Sigmoid colon (tissue), 7 donors: ENCODE results near the gene OR5AU1. TPM values are rescaled to one million over a fixed set of nuclear protein-coding genes. Genes with fewer than 3 reads are reported as not detected.

Source experiments
- DNase-seq: peaks from one replicate; pipeline ENCODE4 v3.0.0-alpha.2; 2019
- H3K27ac ChIP-seq, 4 donors: fragments of 200-600 bp; sonication (generic); one replicate each; pipeline ENCODE4 v1.5.1; 2016 to 2019; ENCODE audit warnings: mild to moderate bottlenecking in 1 of 4
- H3K27me3 ChIP-seq, 3 donors: fragments of 200-600 bp; sonication (generic); one replicate each; pipeline ENCODE4 v1.5.1; 2019; ENCODE audit warnings: mild to moderate bottlenecking in 1 of 3
- H3K36me3 ChIP-seq, 4 donors: fragments of 200-600 bp; sonication (generic); one replicate each; pipeline ENCODE4 v1.5.1; 2016 to 2019
- H3K4me1 ChIP-seq, 4 donors: fragments of 200-600 bp; sonication (generic); one replicate each; pipeline ENCODE4 v1.5.1; 2017 to 2019
- H3K4me3 ChIP-seq, 4 donors: fragments of 200-600 bp; sonication (generic); one replicate each; pipeline ENCODE4 v1.5.1; 2017 to 2019; ENCODE audit warnings: mild to moderate bottlenecking in 2 of 4, moderate library complexity in 1 of 4
- H3K9me3 ChIP-seq, 4 donors: fragments of 200-600 bp in 3 of 4; sonication (generic) in 3 of 4; one replicate each; pipeline versions ENCODE4 v1.5.1 to v1.6.1; 2013 to 2019
- EP300 ChIP-seq, 4 donors: sonication (generic); formaldehyde crosslinking; IDR thresholded peaks; one replicate each; pipeline ENCODE4 v1.6.1; 2017; ENCODE audit warnings: antibody characterized with exemption in 4 of 4
- POLR2A ChIP-seq, 2 donors: fragments of 450-650 bp; IDR thresholded peaks; one replicate each; pipeline ENCODE4 v1.6.1; 2016; ENCODE audit warnings: antibody characterized with exemption in 2 of 2, mild to moderate bottlenecking in 2 of 2, moderate library complexity in 2 of 2
- POLR2AphosphoS5 ChIP-seq, 4 donors: sonication (generic); formaldehyde crosslinking; IDR thresholded peaks; one replicate each; pipeline ENCODE4 v1.6.1; 2017; ENCODE audit warnings: antibody characterized with exemption in 4 of 4
- WGBS, 2 donors: extraction: QIAGEN DNeasy Blood & Tissue Kit; methylation state at CpG; one replicate each; pipeline ENCODE4 v1.1.7; 2013; 5-methylcytosine and 5-hydroxymethylcytosine counted together
- intact Hi-C: fragments of 100-400 bp; cut with DNase I; formaldehyde crosslinking; loops from one replicate; pipeline ENCODE4 v1.15.1; 2023
- polyA plus RNA-seq, 3 donors: library from polyadenylated mRNA; stranded (reverse); fragments of 200-250 nt; gene quantifications; one replicate each; pipeline ENCODE4 v1.2.3, GENCODE V29; 2013
- total RNA-seq, 4 donors: library from RNA; depleted of rRNA; stranded (reverse); fragments of >200 nt; gene quantifications; one replicate each; pipeline ENCODE4 v1.1.0, GENCODE V29; 2016
- TF ChIP-seq, protein P1 (sequence below), 4 experiments: fragments of 450-650 bp in 3 of 4; fragments of 200-600 bp in 1 of 4; IDR thresholded peaks; one replicate each; pipeline ENCODE4 v1.5.1; 2016 to 2019; ENCODE audit warnings: antibody characterized with exemption in 4 of 4, mild to moderate bottlenecking in 3 of 4, moderate library complexity in 2 of 4
- donor health status: healthy with polysubstance abuse.
- donor health status: Bipolar disorder and iron deficiency.
- donor health status: healthy.

The OR5AU1 gene
- total and polyA plus RNA-seq, 7 donors = not detected

DNA sequence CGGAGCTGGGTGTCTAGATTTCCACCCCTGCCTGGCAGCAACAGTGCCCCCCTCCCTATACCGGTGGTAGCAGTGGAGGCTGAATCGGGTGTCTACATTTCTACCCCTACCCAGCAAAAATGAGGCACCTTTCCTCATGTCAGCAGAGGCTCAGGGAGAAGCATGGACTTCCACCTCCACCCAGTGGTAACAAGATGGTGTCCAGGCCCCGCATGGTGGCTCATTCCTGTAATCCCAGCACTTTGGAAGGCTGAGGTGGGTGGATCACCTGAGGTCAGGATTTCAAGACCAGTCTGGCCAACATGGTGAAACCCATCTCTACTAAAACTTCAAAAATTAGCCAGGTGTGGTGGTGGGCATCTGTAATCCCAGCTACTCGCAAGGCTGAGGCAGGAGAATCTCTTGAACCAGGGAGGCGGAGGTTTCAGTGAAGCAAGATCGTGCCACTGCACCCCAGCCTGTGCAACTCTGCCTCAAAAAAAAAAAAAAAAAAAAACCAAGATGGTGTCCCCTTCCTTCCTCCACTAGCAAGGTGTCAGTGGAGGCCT, 35.5 kb upstream of the OR5AU1 start:
- peaks cover 0 to 10% (median 6%) of the 10 kb centered on the region in 4 donors for H3K4me1 ChIP-seq
- no peaks in the 10 kb centered on the region for H3K36me3 ChIP-seq
- no peak overlapping the region for H3K27ac ChIP-seq
- intact Hi-C loops = no loop called here
- no peaks in the 10 kb centered on the region for H3K9me3 ChIP-seq
- H3K27me3 ChIP-seq = no peaks in the 10 kb centered on the region
- TF ChIP-seq POLR2AphosphoS5 (IDR thresholded peaks at IDR 0.05) (no peak), EP300 (IDR thresholded peaks at IDR 0.05) (no peak), POLR2A (IDR thresholded peaks at IDR 0.05) (no peak)
- TF ChIP-seq, protein P1, sequence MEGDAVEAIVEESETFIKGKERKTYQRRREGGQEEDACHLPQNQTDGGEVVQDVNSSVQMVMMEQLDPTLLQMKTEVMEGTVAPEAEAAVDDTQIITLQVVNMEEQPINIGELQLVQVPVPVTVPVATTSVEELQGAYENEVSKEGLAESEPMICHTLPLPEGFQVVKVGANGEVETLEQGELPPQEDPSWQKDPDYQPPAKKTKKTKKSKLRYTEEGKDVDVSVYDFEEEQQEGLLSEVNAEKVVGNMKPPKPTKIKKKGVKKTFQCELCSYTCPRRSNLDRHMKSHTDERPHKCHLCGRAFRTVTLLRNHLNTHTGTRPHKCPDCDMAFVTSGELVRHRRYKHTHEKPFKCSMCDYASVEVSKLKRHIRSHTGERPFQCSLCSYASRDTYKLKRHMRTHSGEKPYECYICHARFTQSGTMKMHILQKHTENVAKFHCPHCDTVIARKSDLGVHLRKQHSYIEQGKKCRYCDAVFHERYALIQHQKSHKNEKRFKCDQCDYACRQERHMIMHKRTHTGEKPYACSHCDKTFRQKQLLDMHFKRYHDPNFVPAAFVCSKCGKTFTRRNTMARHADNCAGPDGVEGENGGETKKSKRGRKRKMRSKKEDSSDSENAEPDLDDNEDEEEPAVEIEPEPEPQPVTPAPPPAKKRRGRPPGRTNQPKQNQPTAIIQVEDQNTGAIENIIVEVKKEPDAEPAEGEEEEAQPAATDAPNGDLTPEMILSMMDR (IDR thresholded peaks at IDR 0.05) = no peak
- peak overlapping the region; percentile 3 to 45 (median 42) for H3K4me3 ChIP-seq
- no peak for DNase-seq
- 84 to 88% methylated on average over 7 of the region's 7 CpGs for WGBS, 2 donors

DNA sequence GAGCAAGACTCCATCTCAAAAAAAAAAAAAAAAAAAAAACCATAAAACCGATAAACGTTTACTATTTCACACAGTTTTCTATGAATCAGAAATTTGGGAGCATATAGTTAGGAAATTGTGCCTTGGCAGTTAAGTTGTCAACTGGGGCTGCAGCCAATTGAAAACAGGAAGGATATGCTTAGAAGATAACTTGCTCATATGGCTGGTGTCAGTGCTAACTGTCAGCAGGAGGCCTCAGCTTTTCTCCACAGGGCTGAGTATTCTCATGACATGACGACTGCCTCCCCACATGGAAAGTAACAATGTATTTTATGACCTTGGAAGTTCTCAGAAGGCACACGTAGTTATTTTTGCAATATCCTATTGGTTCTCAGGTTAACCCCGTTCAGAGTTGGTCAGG, 29.6 kb upstream of the OR5AU1 start:
- DNase-seq = no peak
- peak overlapping the region in 1 of 4 donors; percentile 10 for H3K27ac ChIP-seq
- no peaks in the 10 kb centered on the region for H3K36me3 ChIP-seq
- TF ChIP-seq EP300 (IDR thresholded peaks at IDR 0.05) = no peak
- no peak for TF ChIP-seq POLR2A (IDR thresholded peaks at IDR 0.05)
- TF ChIP-seq, protein P1 (IDR thresholded peaks at IDR 0.05) = no peak
- TF ChIP-seq POLR2AphosphoS5 (IDR thresholded peaks at IDR 0.05) = no peak
- WGBS, 2 donors = 21 to 53% methylated on average over 5 of the region's 5 CpGs
- intact Hi-C loops = no loop called here
- H3K9me3 ChIP-seq = no peaks in the 10 kb centered on the region
- H3K4me3 ChIP-seq = no peak overlapping the region
- H3K27me3 ChIP-seq = peaks cover 0 to 4% (median 0%) of the 10 kb centered on the region in 3 donors
- H3K4me1 ChIP-seq = no peaks in the 10 kb centered on the region

DNA sequence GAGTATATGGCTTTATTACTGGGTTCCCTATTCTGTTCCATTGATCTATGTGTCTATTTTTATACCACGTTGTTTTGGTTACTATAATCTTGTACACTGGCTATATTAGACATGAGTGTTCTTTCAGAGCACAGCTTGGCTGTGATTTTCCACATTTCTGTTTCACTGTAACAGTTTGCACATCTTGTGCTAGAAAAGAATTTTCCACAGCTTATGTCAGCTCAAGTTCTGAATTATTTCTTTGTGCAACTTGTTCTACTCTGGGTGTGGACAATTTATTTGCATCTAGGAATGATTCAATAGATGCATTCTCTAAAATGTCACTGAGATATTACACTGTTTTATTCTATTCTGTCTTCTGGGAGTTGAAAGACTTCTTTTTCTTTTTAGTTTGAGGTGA, 28.4 kb upstream of the OR5AU1 start:
- Histone ChIP-seq H3K4me3 (no peak overlapping the region), H3K27ac (no peak overlapping the region), H3K36me3 (no peaks in the 10 kb centered on the region), H3K9me3 (no peaks in the 10 kb centered on the region), H3K27me3 (peaks cover 0 to 4% (median 0%) of the 10 kb centered on the region in 3 donors), H3K4me1 (no peaks in the 10 kb centered on the region)
- WGBS, 2 donors = 60 to 66% methylated on average over 1 of the region's 1 CpG
- intact Hi-C loops = no loop called here
- peak in 1 of 4 donors; percentile 16 for TF ChIP-seq EP300 (IDR thresholded peaks at IDR 0.05)
- TF ChIP-seq, protein P1 (IDR thresholded peaks at IDR 0.05) = no peak
- no peak for DNase-seq

DNA sequence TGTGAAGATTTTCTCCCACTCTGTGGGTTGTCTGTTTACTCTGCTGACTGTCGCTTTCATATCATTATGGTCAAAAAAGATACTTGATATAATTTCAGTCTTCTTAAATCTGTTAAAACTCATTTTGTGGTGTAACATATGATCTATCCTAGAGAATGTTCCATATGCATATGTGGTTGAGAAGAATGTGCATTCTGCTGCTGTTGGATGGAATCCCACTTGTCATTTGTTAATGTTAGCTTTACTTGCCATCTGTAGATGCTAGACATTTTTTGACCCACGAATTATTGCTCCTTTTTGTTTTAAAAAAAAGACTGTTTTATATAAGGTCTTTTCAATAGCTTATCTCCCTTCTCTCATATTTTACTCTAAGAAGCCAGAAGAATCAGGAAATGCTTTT, 26.3 kb upstream of the OR5AU1 start:
- WGBS, 2 donors = 72 to 73% methylated on average over 2 of the region's 2 CpGs
- intact Hi-C loops = no loop called here
- no peaks in the 10 kb centered on the region for H3K36me3 ChIP-seq

More for the DNA sequence above, 26.3 kb upstream of the OR5AU1 start:
- no peak overlapping the region for H3K27ac ChIP-seq
- H3K9me3 ChIP-seq = peaks cover 0 to 3% (median 0%) of the 10 kb centered on the region in 4 donors
- peaks cover 0 to 4% (median 0%) of the 10 kb centered on the region in 3 donors for H3K27me3 ChIP-seq
- TF ChIP-seq POLR2AphosphoS5 (IDR thresholded peaks at IDR 0.05) (no peak), EP300 (IDR thresholded peaks at IDR 0.05) (no peak), POLR2A (IDR thresholded peaks at IDR 0.05) (no peak)
- TF ChIP-seq, protein P1 (IDR thresholded peaks at IDR 0.05) = no peak
- H3K4me1 ChIP-seq = no peaks in the 10 kb centered on the region
- no peak overlapping the region for H3K4me3 ChIP-seq
- DNase-seq = no peak
